H9 (cell line): ENCODE data around the gene PRKAG2. TPM values are rescaled to one million over a fixed set of nuclear protein-coding genes. Genes with fewer than 3 reads are reported as not detected.

Experiments
- DNase-seq: peaks from one replicate; pipeline ENCODE4 v3.0.0-alpha.2; 2017
- H2AFZ ChIP-seq: one replicate; pipeline ENCODE4 v1.6.1; 2013; ENCODE audit warnings: mild to moderate bottlenecking, low read length, control low read depth, moderate library complexity
- H2AK5ac ChIP-seq: 2 replicates; pipeline ENCODE4 v1.6.1; 2013; ENCODE audit warnings: low read length, control low read depth, mixed read lengths; ENCODE audit not compliant: insufficient read length
- H2BK120ac ChIP-seq: one replicate; pipeline ENCODE4 v1.6.1; 2013; ENCODE audit warnings: low read depth, mild to moderate bottlenecking, low read length, control low read depth, inconsistent platforms; ENCODE audit not compliant: poor library complexity, severe bottlenecking
- H2BK12ac ChIP-seq: 2 replicates; pipeline ENCODE4 v1.6.1; 2013; ENCODE audit warnings: low read length, control low read depth, mixed read lengths, low read depth; ENCODE audit not compliant: insufficient read length
- H2BK15ac ChIP-seq: 2 replicates; pipeline ENCODE4 v1.6.1; 2013; ENCODE audit warnings: low read depth, low read length, control low read depth
- H2BK20ac ChIP-seq: one replicate; pipeline ENCODE4 v1.6.1; 2013; ENCODE audit warnings: low read depth, mild to moderate bottlenecking, low read length, control low read depth, inconsistent platforms; ENCODE audit not compliant: poor library complexity, severe bottlenecking
- H2BK5ac ChIP-seq: 2 replicates; pipeline ENCODE4 v1.6.1; 2013; ENCODE audit warnings: low read length, control low read depth, mixed read lengths; ENCODE audit not compliant: insufficient read length
- H3K14ac ChIP-seq: 2 replicates; pipeline ENCODE4 v1.6.1; 2013; ENCODE audit warnings: low read length, control low read depth; ENCODE audit not compliant: insufficient read depth
- H3K18ac ChIP-seq: 2 replicates; pipeline ENCODE4 v1.6.1; 2013; ENCODE audit warnings: low read depth, mild to moderate bottlenecking, mixed read lengths, low read length, control low read depth; ENCODE audit not compliant: insufficient read length
- H3K23ac ChIP-seq: 2 replicates; pipeline ENCODE4 v1.6.1; 2013; ENCODE audit warnings: low read length, control low read depth, mixed read lengths, low read depth; ENCODE audit not compliant: insufficient read length
- H3K23me2 ChIP-seq: 2 replicates; pipeline ENCODE4 v1.6.1; 2013; ENCODE audit warnings: low read depth, mild to moderate bottlenecking, mixed read lengths, low read length, control low read depth; ENCODE audit not compliant: insufficient read length, poor library complexity, severe bottlenecking
- H3K27ac ChIP-seq: 2 replicates; pipeline ENCODE4 v1.5.1; 2013; ENCODE audit warnings: low read length, control low read depth, mixed read lengths, low read depth; ENCODE audit not compliant: insufficient read length
- H3K27me3 ChIP-seq: 2 replicates; pipeline ENCODE4 v1.6.1; 2013; ENCODE audit warnings: low read length, control low read depth, inconsistent platforms; ENCODE audit not compliant: insufficient read depth
- H3K4ac ChIP-seq: 2 replicates; pipeline ENCODE4 v1.6.1; 2013; ENCODE audit warnings: low read depth, mild to moderate bottlenecking, control low read depth, inconsistent platforms, low read length, moderate library complexity
- H3K4me1 ChIP-seq: 2 replicates; pipeline ENCODE4 v1.6.1; 2013; ENCODE audit warnings: low read length, control low read depth, inconsistent platforms; ENCODE audit not compliant: insufficient read depth
- H3K4me2 ChIP-seq: 2 replicates; pipeline ENCODE4 v1.6.1; 2013; ENCODE audit warnings: low read length, control low read depth, mixed read lengths; ENCODE audit not compliant: insufficient read length, insufficient read depth
- H3K56ac ChIP-seq: 2 replicates; pipeline ENCODE4 v1.6.1; 2013; ENCODE audit warnings: low read depth, mild to moderate bottlenecking, mixed read lengths, low read length, control low read depth; ENCODE audit not compliant: insufficient read length
- H3K79me1 ChIP-seq: 2 replicates; pipeline ENCODE4 v1.6.1; 2013; ENCODE audit warnings: low read depth, mild to moderate bottlenecking, moderate library complexity, low read length, control low read depth, inconsistent platforms; ENCODE audit not compliant: insufficient read depth, poor library complexity, severe bottlenecking
- H3K79me2 ChIP-seq: 2 replicates; pipeline ENCODE4 v1.6.1; 2013; ENCODE audit warnings: low read length, control low read depth, inconsistent platforms; ENCODE audit not compliant: insufficient read depth
- H3K9ac ChIP-seq: 2 replicates; pipeline ENCODE4 v1.6.1; 2013; ENCODE audit warnings: low read length, control low read depth, mixed read lengths; ENCODE audit not compliant: insufficient read length; ENCODE audit errors: extremely low read depth
- H3K9me3 ChIP-seq: one replicate; pipeline ENCODE4 v1.6.1; 2013; ENCODE audit warnings: low read depth, low read length, inconsistent platforms; ENCODE audit not compliant: control insufficient read depth
- H3T11ph ChIP-seq: one replicate; pipeline ENCODE4 v1.6.1; 2013; ENCODE audit warnings: mild to moderate bottlenecking, low read length, control low read depth, inconsistent platforms
- H4K20me1 ChIP-seq: one replicate; pipeline ENCODE4 v1.6.1; 2013; ENCODE audit not compliant: control insufficient read depth, insufficient read length, insufficient read depth
- H4K5ac ChIP-seq: 2 replicates; pipeline ENCODE4 v1.6.1; 2013; ENCODE audit warnings: low read depth, mild to moderate bottlenecking, mixed read lengths, low read length, control low read depth; ENCODE audit not compliant: insufficient read length
- H4K8ac ChIP-seq: replicated peaks from 2 replicates; pipeline ENCODE4 v1.6.1; 2013; ENCODE audit warnings: low read length, control low read depth, mixed read lengths, low read depth; ENCODE audit not compliant: insufficient read length
- H4K91ac ChIP-seq: 2 replicates; pipeline ENCODE4 v1.6.1; 2013; ENCODE audit warnings: low read depth, mild to moderate bottlenecking, moderate library complexity, mixed read lengths, low read length, control low read depth; ENCODE audit not compliant: insufficient read length
- H3K27ac Mint-ChIP-seq, 3 experiments: 2 replicates in 2 of 3; 3 replicates in 1 of 3; pipeline ENCODE4 v1.8.0; 2020 to 2021; ENCODE audit warnings: mixed read lengths in 3 of 3, mild to moderate bottlenecking in 1 of 3, moderate library complexity in 1 of 3
- H3K27me3 Mint-ChIP-seq: 2 replicates; pipeline ENCODE4 v1.8.0; 2021; ENCODE audit warnings: low read depth, mild to moderate bottlenecking, moderate library complexity, mixed read lengths
- H3K36me3 Mint-ChIP-seq, 3 experiments: 2 replicates in 2 of 3; 3 replicates in 1 of 3; pipeline ENCODE4 v1.8.0; 2020 to 2021; ENCODE audit warnings: low read depth in 3 of 3, mixed read lengths in 3 of 3; ENCODE audit not compliant: insufficient read depth in 1 of 3
- H3K4me1 Mint-ChIP-seq, 2 experiments: 2 replicates each; pipeline ENCODE4 v1.8.0; 2020; ENCODE audit warnings: mixed read lengths in 2 of 2
- H3K4me3 Mint-ChIP-seq, 2 experiments: 2 replicates in 1 of 2; 3 replicates in 1 of 2; pipeline ENCODE4 v1.8.0; 2020 to 2021; ENCODE audit warnings: mild to moderate bottlenecking in 2 of 2, mixed read lengths in 2 of 2, moderate library complexity in 1 of 2
- H3K9me3 Mint-ChIP-seq, 2 experiments: 2 replicates in 1 of 2; 3 replicates in 1 of 2; pipeline ENCODE4 v1.8.0; 2020; ENCODE audit warnings: mild to moderate bottlenecking in 2 of 2, mixed read lengths in 2 of 2, moderate library complexity in 1 of 2
- CTCF ChIP-seq: fragments of 200-600 bp; sonication (generic); conservative IDR thresholded peaks from 3 replicates; pipeline ENCODE4 v1.8.0; 2021; ENCODE audit warnings: antibody characterized with exemption, mild to moderate bottlenecking
- WGBS: extraction: QIAGEN DNeasy Blood & Tissue Kit; methylation state at CpG from one replicate; pipeline ENCODE4 v1.1.7; 2013; ENCODE audit warnings: missing lambda C conversion rate, low lambda C conversion rate, mixed read lengths; ENCODE audit not compliant: insufficient read length; ENCODE audit errors: extremely low coverage; 5-methylcytosine and 5-hydroxymethylcytosine counted together
- total RNA-seq: library from RNA; stranded (reverse); gene quantifications from 2 replicates; pipeline ENCODE4 v1.2.1, GENCODE V29; 2021

Gene PRKAG2
- total RNA-seq, 1 experiment from 2014 or later: 11.8 TPM

GRCh38 chr7:151603951-151604350, 273.0 kb downstream of the PRKAG2 start:
- H2AFZ ChIP-seq: no peak overlapping the region
- H2BK15ac ChIP-seq: no peak overlapping the region
- no peak overlapping the region for H3K18ac ChIP-seq
- H4K8ac ChIP-seq: no peak overlapping the region
- no peak for TF ChIP-seq CTCF
- H2BK20ac ChIP-seq: no peak overlapping the region
- DNase-seq: no peak
- no peak overlapping the region for H3K56ac ChIP-seq
- no peak overlapping the region for H3K23ac ChIP-seq
- no peak overlapping the region for H2BK5ac ChIP-seq
- H2BK120ac ChIP-seq: no peak overlapping the region
- H3K23me2 ChIP-seq: no peaks in the 10 kb centered on the region
- no peak overlapping the region for H3K27ac ChIP-seq
- H4K91ac ChIP-seq: no peak overlapping the region
- H3K4ac ChIP-seq: no peak overlapping the region
- H3K4me2 ChIP-seq: no peak overlapping the region
- no peaks in the 10 kb centered on the region; the same call in 1 of the 2 replicates for H3K4me1 ChIP-seq
- Mint-ChIP-seq H3K36me3 (no peaks in the 10 kb centered on the region; a peak in 1 of 7 replicates), H3K4me3 (no peak overlapping the region), H3K4me1 (peaks cover 4 to 9% of the 10 kb centered on the region in 2 experiments; a peak in 2 of 4 replicates), H3K27ac (no peak overlapping the region), H3K9me3 (no peaks in the 10 kb centered on the region), H3K27me3 (no peaks in the 10 kb centered on the region)
- H3K9me3 ChIP-seq: no peaks in the 10 kb centered on the region
- H3K27me3 ChIP-seq: no peaks in the 10 kb centered on the region
- no peak overlapping the region for H2AK5ac ChIP-seq
- no peak overlapping the region for H3K9ac ChIP-seq
- H3T11ph ChIP-seq: no peak overlapping the region
- no peak overlapping the region for H2BK12ac ChIP-seq
- no peaks in the 10 kb centered on the region for H4K20me1 ChIP-seq
- H3K79me2 ChIP-seq: no peaks in the 10 kb centered on the region; the same call in 1 of the 2 replicates
- H3K14ac ChIP-seq: no peak overlapping the region
- no CpG with 5 or more reads among the region's 4 CpGs for WGBS
- H3K79me1 ChIP-seq: no peaks in the 10 kb centered on the region
- no peak overlapping the region for H4K5ac ChIP-seq
